T-cell (primary cell): ENCODE data around the gene BEST2. TPM values are rescaled to one million over a fixed set of nuclear protein-coding genes. Genes with fewer than 3 reads are reported as not detected.
"Not testable (repeated sequence)": the region's sequence is repeated elsewhere in the genome, so short reads cannot be mapped to it uniquely, and the experiment has no call there.

Experiments
- ATAC-seq, 4 experiments: fragments of 200-7000 bp in 3 of 4; fragments of 150-1000 bp in 1 of 4; cut with Tn5 transposase; replicated peaks in 1 of 4; 1 replicate in 3 of 4; 2 replicates in 1 of 4; pipeline ENCODE4 v1.10.0; 2021; ENCODE audit warnings: moderate library complexity in 3 of 4, mild to moderate bottlenecking in 2 of 4, moderate number of reproducible peaks in 1 of 4
- CTCF ChIA-PET, 2 donors: fragments of 300-600 bp; sonication (Branson Sonifier 250); formaldehyde crosslinking; loops; one replicate each; lab custom pipeline; 2022; ENCODE audit warnings: antibody characterized with exemption in 2 of 2; lab: Charles Lee
- POLR2A ChIA-PET, 2 donors: fragments of 300-600 bp; sonication (Branson Sonifier 250); formaldehyde crosslinking; loops; one replicate each; lab custom pipeline; 2022; ENCODE audit warnings: antibody characterized with exemption in 2 of 2; lab: Charles Lee
- DNase-seq, 35 experiments: peaks; one replicate each; pipeline versions ENCODE4 v3.0.0 to v3.0.0-alpha.2; 2013 to 2023
- H3K27ac ChIP-seq: one replicate; pipeline ENCODE4 v1.5.1; 2013; ENCODE audit warnings: low read length
- H3K27me3 ChIP-seq, 2 experiments: replicated peaks in 1 of 2; 1 replicate in 1 of 2; 2 replicates in 1 of 2; pipeline versions ENCODE4 v1.6.1 to v1.7.0; 2013; ENCODE audit warnings: low read length in 1 of 2, mixed read lengths in 1 of 2; ENCODE audit not compliant: control insufficient read depth in 2 of 2, insufficient read depth in 2 of 2; ENCODE audit errors: extremely low read depth in 1 of 2
- H3K36me3 ChIP-seq, 2 donors: 1 replicate in 1 of 2; 2 replicates in 1 of 2; pipeline versions ENCODE4 v1.6.1 to v1.7.0; 2013; ENCODE audit warnings: low read length in 1 of 2; ENCODE audit not compliant: control insufficient read depth in 2 of 2, insufficient read depth in 1 of 2; ENCODE audit errors: extremely low read depth in 1 of 2
- H3K4me1 ChIP-seq, 2 experiments: 1 replicate in 1 of 2; 2 replicates in 1 of 2; pipeline versions ENCODE4 v1.6.1 to v1.7.0; 2013; ENCODE audit warnings: low read length in 2 of 2, mixed read lengths in 1 of 2; ENCODE audit not compliant: insufficient read depth in 2 of 2, control insufficient read depth in 1 of 2; ENCODE audit errors: extremely low read depth in 1 of 2
- H3K4me3 ChIP-seq, 2 donors: 1 replicate in 1 of 2; 2 replicates in 1 of 2; pipeline versions ENCODE4 v1.5.1 to v1.7.0; 2013; ENCODE audit warnings: mild to moderate bottlenecking in 2 of 2, low read length in 1 of 2, moderate library complexity in 1 of 2; ENCODE audit not compliant: control insufficient read depth in 1 of 2; ENCODE audit errors: extremely low read depth in 1 of 2
- H3K9me3 ChIP-seq: 2 replicates; pipeline ENCODE4 v1.7.0; 2013
- H3K27ac Mint-ChIP-seq, 2 donors: one replicate each; pipeline ENCODE4 v1.8.0; 2020 to 2021; ENCODE audit warnings: mild to moderate bottlenecking in 2 of 2, mixed read lengths in 2 of 2
- H3K27me3 Mint-ChIP-seq, 2 donors: one replicate each; pipeline ENCODE4 v1.8.0; 2021 to 2022; ENCODE audit warnings: mixed read lengths in 2 of 2
- H3K36me3 Mint-ChIP-seq: one replicate; pipeline ENCODE4 v1.8.0; 2021; ENCODE audit warnings: mixed read lengths
- H3K4me1 Mint-ChIP-seq, 3 donors: one replicate each; pipeline ENCODE4 v1.8.0; 2020 to 2022; ENCODE audit warnings: mixed read lengths in 3 of 3, mild to moderate bottlenecking in 1 of 3
- H3K4me3 Mint-ChIP-seq, 3 donors: one replicate each; pipeline ENCODE4 v1.8.0; 2020 to 2022; ENCODE audit warnings: mild to moderate bottlenecking in 3 of 3, mixed read lengths in 3 of 3, moderate library complexity in 3 of 3
- H3K9me3 Mint-ChIP-seq, 3 donors: one replicate each; pipeline ENCODE4 v1.8.0; 2020 to 2022; ENCODE audit warnings: mixed read lengths in 3 of 3
- WGBS: methylation state at CpG from one replicate; pipeline ENCODE4 v1.1.5; 2013; ENCODE audit warnings: missing lambda C conversion rate; ENCODE audit not compliant: insufficient coverage; 5-methylcytosine and 5-hydroxymethylcytosine counted together
- total RNA-seq, 35 experiments: library from RNA in 6 of 35; stranded (reverse) in 6 of 35; fragments of 120-200 nt in 1 of 35; gene quantifications; one replicate each; pipeline versions ENCODE4 v1.2.1 to v1.2.4 and lab custom pipeline; 2013 to 2026

The BEST2 gene
- total RNA-seq, 5 donors from 2014 or later (not counting 1 experiment from before 2014, with no cell fraction given): 0.16 TPM; not detected in 4

DNA sequence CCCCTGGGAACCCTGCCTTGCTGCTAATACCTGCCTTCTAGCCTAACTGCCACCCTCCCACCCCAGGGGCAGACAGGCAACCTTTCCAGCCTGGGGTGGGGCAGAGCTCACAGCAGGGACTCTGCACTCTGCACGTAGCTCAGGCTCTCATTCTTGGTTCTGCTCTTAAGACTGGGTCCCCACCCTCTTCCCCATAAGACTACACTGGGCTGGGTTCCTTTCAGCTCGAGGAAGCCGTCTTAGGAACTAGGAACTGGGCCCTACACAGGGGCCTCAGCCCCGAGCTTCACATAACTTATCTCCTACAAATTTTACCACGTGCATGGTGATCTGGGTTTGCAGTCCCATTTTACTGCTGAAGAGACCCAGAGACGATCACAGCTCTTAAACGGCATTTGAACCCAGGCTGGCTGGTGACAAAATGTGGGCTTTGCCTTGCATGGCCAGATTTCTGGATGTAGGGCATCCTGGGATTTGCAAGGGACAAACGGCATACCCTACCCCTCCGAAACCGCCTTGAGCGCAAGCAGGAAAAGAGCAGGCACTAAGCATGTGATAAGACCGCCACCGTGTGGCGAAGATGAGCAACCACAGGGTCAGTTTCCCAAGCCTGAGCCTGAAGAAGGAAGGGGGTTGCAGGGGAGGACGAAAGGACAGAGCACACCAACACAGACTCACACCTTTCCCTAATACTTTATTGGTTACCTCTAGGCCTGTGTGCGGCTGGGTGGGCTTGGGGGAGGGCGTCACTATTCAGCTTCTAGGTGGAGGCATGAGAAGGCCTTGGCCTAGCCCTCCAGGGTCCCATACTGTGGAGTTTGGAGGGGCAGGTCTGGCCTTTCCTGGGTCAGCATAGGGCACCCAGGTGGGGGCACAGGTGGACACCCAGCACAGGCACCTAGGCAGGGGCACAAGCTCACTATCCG lies 44.8 kb downstream of the BEST2 start:
- Mint-ChIP-seq H3K4me3 (peak overlapping the region; percentile 68 to 92 (median 76)), H3K27me3 (no peaks in the 10 kb centered on the region), H3K36me3 (peaks cover 3% of the 10 kb centered on the region), H3K4me1 (peaks cover 37 to 40% (median 38%) of the 10 kb centered on the region in 3 donors), H3K9me3 (no peaks in the 10 kb centered on the region), H3K27ac (peak overlapping the region; percentile 92 to 96)
- Histone ChIP-seq H3K27ac (peak overlapping the region; percentile 56), H3K36me3 (peaks cover 0 to 21% of the 10 kb centered on the region in 2 donors), H3K9me3 (no peaks in the 10 kb centered on the region), H3K27me3 (no peaks in the 10 kb centered on the region), H3K4me1 (peaks cover 25 to 46% of the 10 kb centered on the region in 2 experiments), H3K4me3 (peak overlapping the region; percentile 33 to 35)
- CTCF ChIA-PET: interaction anchor here (0.6 to 3.8 kb wide), 17 partner anchors 15 to 80 kb away, joined by 3 to 48 read pairs (median 7); partner anchors contain the start of genes GET3 (in 1 of the 2) and TNPO2 (in 1 of the 2)
- POLR2A ChIA-PET: interaction anchor here (0.6 to 1.2 kb wide), 5 partner anchors 14 to 30 kb away, joined by 3 to 6 read pairs (median 4); no protein-coding TSS in a partner anchor
- ATAC-seq (peak in 1 of 4 experiments; percentile 6), DNase-seq (peak; percentile 45 to 90 (median 70))
- WGBS: 14% methylated on average over 10 of the region's 18 CpGs

DNA sequence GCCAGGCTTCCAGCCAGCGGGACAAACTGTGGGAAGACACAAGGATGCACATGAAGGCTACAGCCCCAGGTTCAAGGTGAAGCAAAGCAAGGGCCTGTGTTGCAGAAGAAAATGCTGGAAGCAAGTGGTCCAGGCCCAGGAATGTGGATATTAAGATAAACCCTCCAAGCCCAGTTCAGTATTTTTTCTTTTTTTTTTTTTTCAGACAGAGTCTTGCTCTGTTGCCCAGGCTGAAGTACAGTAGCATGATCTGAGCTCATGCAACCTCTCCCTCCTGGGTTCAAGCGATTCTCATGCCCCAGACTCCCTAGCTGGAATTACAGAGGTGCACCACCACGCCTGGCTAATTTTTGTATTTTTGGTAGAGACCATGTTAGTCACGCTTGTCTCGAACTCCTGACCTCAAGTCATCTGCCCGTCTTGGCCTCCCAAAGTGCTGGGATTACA lies 45.6 kb downstream of the BEST2 start:
- ATAC-seq (no peak), DNase-seq (no peak)
- no peak overlapping the region for H3K4me3 ChIP-seq
- no peaks in the 10 kb centered on the region for H3K27me3 ChIP-seq
- ChIA-PET POLR2A (no interaction called here), CTCF (interaction anchor here (0.6 to 3.8 kb wide), 9 partner anchors 9 to 121 kb away, joined by 3 to 48 read pairs (median 7); partner anchors contain the start of genes GET3 (in 1 of the 2) and RNASEH2A (in 1 of the 2))
- peaks cover 0 to 21% of the 10 kb centered on the region in 2 donors for H3K36me3 ChIP-seq
- 100% methylated on average over 1 of the region's 6 CpGs for WGBS
- H3K9me3 ChIP-seq: no peaks in the 10 kb centered on the region
- H3K4me3 Mint-ChIP-seq: peak overlapping the region in 1 of 3 donors; percentile 92
- H3K27ac Mint-ChIP-seq: no peak overlapping the region
- H3K36me3 Mint-ChIP-seq: peaks cover 3% of the 10 kb centered on the region
- H3K9me3 Mint-ChIP-seq: no peaks in the 10 kb centered on the region
- H3K4me1 ChIP-seq: peaks cover 25 to 51% of the 10 kb centered on the region in 2 experiments
- no peaks in the 10 kb centered on the region for H3K27me3 Mint-ChIP-seq
- H3K27ac ChIP-seq: no peak overlapping the region
- peaks cover 35 to 42% (median 39%) of the 10 kb centered on the region in 3 donors for H3K4me1 Mint-ChIP-seq

GRCh38 chr19:12797607-12798006 lies 46.0 kb downstream of the BEST2 start:
- H3K27me3 ChIP-seq, H3K9me3 ChIP-seq, H3K9me3 Mint-ChIP-seq, DNase-seq, H3K36me3 Mint-ChIP-seq, H3K27me3 Mint-ChIP-seq, H3K27ac ChIP-seq, H3K27ac Mint-ChIP-seq, ATAC-seq, POLR2A ChIA-PET, H3K4me3 ChIP-seq: not testable (repeated sequence)
- WGBS: 93% methylated on average over 3 of the region's 7 CpGs
- peak overlapping the region in 1 of 3 donors; percentile 92 for H3K4me3 Mint-ChIP-seq
- Histone ChIP-seq H3K4me1 (peaks cover 25 to 56% of the 10 kb centered on the region in 2 experiments), H3K36me3 (peaks cover 0 to 21% of the 10 kb centered on the region in 2 donors)
- CTCF ChIA-PET: interaction anchor here (0.6 to 3.8 kb wide), 9 partner anchors 8 to 153 kb away, joined by 3 to 48 read pairs (median 5); partner anchors contain the start of gene RNASEH2A (in 1 of the 2)
- H3K4me1 Mint-ChIP-seq: peaks cover 39 to 46% (median 44%) of the 10 kb centered on the region in 3 donors

DNA sequence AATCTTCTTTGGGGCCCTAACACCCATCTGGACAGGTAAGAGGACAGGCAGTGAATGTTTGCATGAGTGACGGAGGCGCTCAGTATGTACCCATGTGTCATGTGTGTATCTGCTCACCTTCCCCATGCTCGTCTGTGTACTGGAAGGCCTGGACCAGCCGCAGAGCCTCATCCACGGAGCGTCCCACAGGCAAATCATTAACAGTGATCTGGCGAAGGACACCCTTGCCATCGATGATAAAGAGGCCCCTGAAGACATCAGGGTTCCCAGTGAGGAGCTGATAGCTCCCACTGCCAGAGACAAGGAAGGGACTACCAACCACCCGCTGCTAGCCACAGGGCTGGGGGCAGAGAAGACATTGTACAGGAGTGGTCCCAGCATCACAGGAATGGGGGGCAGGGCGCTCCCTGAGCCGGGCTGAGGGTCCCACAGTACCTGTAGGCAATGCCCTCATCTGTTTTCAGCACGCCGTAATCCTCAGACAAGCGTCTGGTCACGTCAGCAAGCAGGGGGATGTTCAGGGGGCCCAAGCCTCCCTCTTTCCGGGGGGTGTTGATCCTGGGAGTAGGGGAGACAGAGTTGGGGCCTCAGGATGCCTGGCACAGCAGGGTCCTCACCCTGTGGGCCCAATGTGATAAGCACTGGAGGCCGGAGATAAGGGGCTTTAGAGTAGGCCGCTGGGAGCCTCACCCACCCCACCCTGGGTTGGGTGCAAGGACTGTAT lies 48.3 kb downstream of the BEST2 start:
- no peaks in the 10 kb centered on the region for H3K27me3 ChIP-seq
- peak overlapping the region in 1 of 2 donors; percentile 96 for H3K4me3 ChIP-seq
- Mint-ChIP-seq H3K4me1 (peaks cover 30 to 38% (median 36%) of the 10 kb centered on the region in 3 donors), H3K36me3 (peaks cover 3% of the 10 kb centered on the region), H3K27me3 (no peaks in the 10 kb centered on the region), H3K4me3 (peak overlapping the region; percentile 86 to 87 (median 86)), H3K9me3 (no peaks in the 10 kb centered on the region), H3K27ac (peak overlapping the region; percentile 76 to 85)
- DNase-seq (no peak), ATAC-seq (no peak)
- peak overlapping the region; percentile 18 for H3K27ac ChIP-seq
- H3K36me3 ChIP-seq: peaks cover 0 to 21% of the 10 kb centered on the region in 2 donors
- H3K9me3 ChIP-seq: no peaks in the 10 kb centered on the region
- peaks cover 15 to 44% of the 10 kb centered on the region in 2 experiments for H3K4me1 ChIP-seq
- 94% methylated on average over 14 of the region's 18 CpGs for WGBS
- CTCF ChIA-PET: interaction anchor here (0.6 to 1.4 kb wide), 5 partner anchors 24 to 74 kb away, joined by 3 to 6 read pairs (median 5); no protein-coding TSS in a partner anchor
- POLR2A ChIA-PET: interaction anchor here (0.6 to 0.7 kb wide), 4 partner anchors 8 to 117 kb away, joined by 3 read pairs; no protein-coding TSS in a partner anchor

DNA sequence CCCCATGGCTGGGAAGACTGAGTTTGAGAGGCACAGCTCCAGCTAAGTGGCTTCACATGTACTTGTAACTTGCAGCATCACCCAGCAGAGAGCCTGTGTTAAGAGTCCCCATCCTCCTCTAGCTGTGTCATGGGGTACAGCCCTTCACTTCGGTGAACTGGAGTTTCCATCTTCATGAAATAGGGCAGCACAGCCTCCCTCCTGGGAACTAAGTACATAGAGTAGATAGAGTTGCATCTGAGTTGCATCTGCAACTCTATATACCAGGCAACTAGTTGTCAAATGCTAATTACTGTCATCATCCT lies 48.8 kb downstream of the BEST2 start:
- POLR2A ChIA-PET: interaction anchor here (0.6 to 0.7 kb wide), 2 partner anchors 9 to 117 kb away, joined by 3 read pairs; no protein-coding TSS in a partner anchor
- peaks cover 14 to 39% of the 10 kb centered on the region in 2 experiments for H3K4me1 ChIP-seq
- Mint-ChIP-seq H3K4me1 (peaks cover 28 to 35% (median 33%) of the 10 kb centered on the region in 3 donors), H3K4me3 (peak overlapping the region; percentile 86 to 87 (median 86)), H3K9me3 (no peaks in the 10 kb centered on the region), H3K27ac (peak overlapping the region; percentile 76 to 85), H3K36me3 (peaks cover 3% of the 10 kb centered on the region), H3K27me3 (no peaks in the 10 kb centered on the region)
- peak overlapping the region; percentile 93 to 96 for H3K4me3 ChIP-seq
- ATAC-seq (no peak), DNase-seq (no peak)
- CTCF ChIA-PET: interaction anchor here in 1 of 2 donors (0.6 to 1.4 kb wide), 3 partner anchors 41 to 168 kb away, joined by 3 to 6 read pairs (median 5); no protein-coding TSS in a partner anchor
- WGBS: no CpG with 5 or more reads among the region's 1 CpG
- H3K9me3 ChIP-seq: no peaks in the 10 kb centered on the region
- peak overlapping the region; percentile 18 for H3K27ac ChIP-seq
- no peaks in the 10 kb centered on the region for H3K27me3 ChIP-seq
- H3K36me3 ChIP-seq: peaks cover 0 to 21% of the 10 kb centered on the region in 2 donors
